Activated naive CD8-positive, alpha-beta T cell treated with anti-CD3 and anti-CD28 coated beads for 36 hours (primary cell): ENCODE data around the gene ANO1. TPM values are rescaled to one million over a fixed set of nuclear protein-coding genes. Genes with fewer than 3 reads are reported as not detected.

ENCODE experiments used
- DNase-seq: peaks from one replicate; pipeline ENCODE4 v3.0.0; 2021
- H3K27ac Mint-ChIP-seq: one replicate; pipeline ENCODE4 v1.8.0; 2022; ENCODE audit warnings: mild to moderate bottlenecking, moderate library complexity, mixed read lengths
- H3K27me3 Mint-ChIP-seq: one replicate; pipeline ENCODE4 v1.8.0; 2022; ENCODE audit warnings: mild to moderate bottlenecking, mixed read lengths
- H3K36me3 Mint-ChIP-seq: one replicate; pipeline ENCODE4 v1.8.0; 2021; ENCODE audit warnings: mild to moderate bottlenecking, mixed read lengths
- H3K4me1 Mint-ChIP-seq: one replicate; pipeline ENCODE4 v1.8.0; 2021; ENCODE audit warnings: mixed read lengths
- H3K4me3 Mint-ChIP-seq: one replicate; pipeline ENCODE4 v1.8.0; 2022; ENCODE audit warnings: mild to moderate bottlenecking, moderate library complexity, mixed read lengths
- H3K9me3 Mint-ChIP-seq: one replicate; pipeline ENCODE4 v1.8.0; 2022; ENCODE audit warnings: mixed read lengths
- total RNA-seq, 2 experiments: library from RNA; stranded (reverse); gene quantifications; one replicate each; pipeline ENCODE4 v1.2.3, GENCODE V29; 2021

Gene ANO1
- total RNA-seq, 2 experiments from 2014 or later, result not detected

- no peak for DNase-seq
- H3K27me3 Mint-ChIP-seq, result peaks cover 23% of the 10 kb centered on the region
- no peak overlapping the region for H3K4me3 Mint-ChIP-seq
- H3K36me3 Mint-ChIP-seq, result no peaks in the 10 kb centered on the region
- no peaks in the 10 kb centered on the region for H3K4me1 Mint-ChIP-seq
- H3K9me3 Mint-ChIP-seq, result no peaks in the 10 kb centered on the region
- H3K27ac Mint-ChIP-seq, result no peak overlapping the region
These were observed 13.3 kb upstream of the ANO1 start for GRCh38 chr11:70064726-70065317.

- no peak overlapping the region for H3K4me3 Mint-ChIP-seq
- DNase-seq, result no peak
- no peak overlapping the region for H3K27ac Mint-ChIP-seq
These were observed 12.6 kb upstream of the ANO1 start for GRCh38 chr11:70065318-70066135.

GRCh38 chr11:70066136-70066520 lies 12.0 kb upstream of the ANO1 start:
- Mint-ChIP-seq H3K4me1 (no peaks in the 10 kb centered on the region), H3K4me3 (no peak overlapping the region), H3K27ac (no peak overlapping the region), H3K27me3 (peaks cover 35% of the 10 kb centered on the region), H3K36me3 (no peaks in the 10 kb centered on the region), H3K9me3 (no peaks in the 10 kb centered on the region)
- no peak for DNase-seq

More at GRCh38 chr11:70065318-70066135, 12.6 kb upstream of the ANO1 start:
- Mint-ChIP-seq H3K4me1 (no peaks in the 10 kb centered on the region), H3K36me3 (no peaks in the 10 kb centered on the region), H3K9me3 (no peaks in the 10 kb centered on the region), H3K27me3 (peaks cover 29% of the 10 kb centered on the region)

- no peak overlapping the region for H3K27ac Mint-ChIP-seq
- peaks cover 39% of the 10 kb centered on the region for H3K27me3 Mint-ChIP-seq
- DNase-seq, result no peak
- no peak overlapping the region for H3K4me3 Mint-ChIP-seq
- H3K4me1 Mint-ChIP-seq, result no peaks in the 10 kb centered on the region
- H3K9me3 Mint-ChIP-seq, result no peaks in the 10 kb centered on the region
- H3K36me3 Mint-ChIP-seq, result no peaks in the 10 kb centered on the region
These were observed 11.5 kb upstream of the ANO1 start for GRCh38 chr11:70066628-70067027.

GRCh38 chr11:70067036-70067435 lies 11.1 kb upstream of the ANO1 start:
- Mint-ChIP-seq H3K4me3 (no peak overlapping the region), H3K4me1 (no peaks in the 10 kb centered on the region), H3K27ac (no peak overlapping the region), H3K9me3 (no peaks in the 10 kb centered on the region), H3K27me3 (peaks cover 43% of the 10 kb centered on the region), H3K36me3 (no peaks in the 10 kb centered on the region)
- DNase-seq, result no peak

GRCh38 chr11:70067591-70068341 lies 10.4 kb upstream of the ANO1 start:
- no peaks in the 10 kb centered on the region for H3K9me3 Mint-ChIP-seq
- H3K4me3 Mint-ChIP-seq, result no peak overlapping the region
- no peak overlapping the region for H3K27ac Mint-ChIP-seq
- H3K36me3 Mint-ChIP-seq, result no peaks in the 10 kb centered on the region
- H3K27me3 Mint-ChIP-seq, result peaks cover 49% of the 10 kb centered on the region
- H3K4me1 Mint-ChIP-seq, result no peaks in the 10 kb centered on the region
- DNase-seq, result no peak

- peaks cover 55% of the 10 kb centered on the region for H3K27me3 Mint-ChIP-seq
- no peak for DNase-seq
- no peak overlapping the region for H3K27ac Mint-ChIP-seq
- no peaks in the 10 kb centered on the region for H3K4me1 Mint-ChIP-seq
- H3K36me3 Mint-ChIP-seq, result no peaks in the 10 kb centered on the region
- H3K4me3 Mint-ChIP-seq, result no peak overlapping the region
- H3K9me3 Mint-ChIP-seq, result no peaks in the 10 kb centered on the region
These were observed 9.8 kb upstream of the ANO1 start for GRCh38 chr11:70068345-70068744.

- peaks cover 61% of the 10 kb centered on the region for H3K27me3 Mint-ChIP-seq
- no peak for DNase-seq
- no peaks in the 10 kb centered on the region for H3K9me3 Mint-ChIP-seq
- H3K27ac Mint-ChIP-seq, result no peak overlapping the region
- H3K4me3 Mint-ChIP-seq, result no peak overlapping the region
- H3K4me1 Mint-ChIP-seq, result peaks cover 3% of the 10 kb centered on the region
- no peaks in the 10 kb centered on the region for H3K36me3 Mint-ChIP-seq
These were observed 9.2 kb upstream of the ANO1 start for GRCh38 chr11:70068950-70069349.

- no peaks in the 10 kb centered on the region for H3K36me3 Mint-ChIP-seq
- no peak overlapping the region for H3K27ac Mint-ChIP-seq
- H3K9me3 Mint-ChIP-seq, result no peaks in the 10 kb centered on the region
- peaks cover 71% of the 10 kb centered on the region for H3K27me3 Mint-ChIP-seq
- no peak for DNase-seq
- peaks cover 4% of the 10 kb centered on the region for H3K4me1 Mint-ChIP-seq
- H3K4me3 Mint-ChIP-seq, result no peak overlapping the region
These were observed 7.4 kb upstream of the ANO1 start for GRCh38 chr11:70070706-70071105.

GRCh38 chr11:70071996-70072395 lies 6.1 kb upstream of the ANO1 start:
- Mint-ChIP-seq H3K27ac (no peak overlapping the region), H3K9me3 (no peaks in the 10 kb centered on the region), H3K4me3 (no peak overlapping the region), H3K36me3 (no peaks in the 10 kb centered on the region), H3K27me3 (peaks cover 76% of the 10 kb centered on the region), H3K4me1 (peaks cover 4% of the 10 kb centered on the region)
- no peak for DNase-seq

- no peaks in the 10 kb centered on the region for H3K36me3 Mint-ChIP-seq
- peaks cover 81% of the 10 kb centered on the region for H3K27me3 Mint-ChIP-seq
- DNase-seq, result no peak
- peaks cover 4% of the 10 kb centered on the region for H3K4me1 Mint-ChIP-seq
- no peak overlapping the region for H3K27ac Mint-ChIP-seq
- no peak overlapping the region for H3K4me3 Mint-ChIP-seq
- H3K9me3 Mint-ChIP-seq, result no peaks in the 10 kb centered on the region
These were observed 5.7 kb upstream of the ANO1 start for GRCh38 chr11:70072461-70072860.

GRCh38 chr11:70072861-70073755 lies 5.0 kb upstream of the ANO1 start:
- no peak for DNase-seq
- H3K4me3 Mint-ChIP-seq, result no peak overlapping the region

GRCh38 chr11:70073871-70074371 lies 4.2 kb upstream of the ANO1 start:
- Mint-ChIP-seq H3K4me1 (peaks cover 4% of the 10 kb centered on the region), H3K36me3 (no peaks in the 10 kb centered on the region), H3K4me3 (no peak overlapping the region), H3K27me3 (peaks cover 80% of the 10 kb centered on the region), H3K9me3 (no peaks in the 10 kb centered on the region), H3K27ac (no peak overlapping the region)
- DNase-seq, result peak; percentile 14

More at GRCh38 chr11:70072861-70073755, 5.0 kb upstream of the ANO1 start:
- Mint-ChIP-seq H3K27ac (no peak overlapping the region), H3K36me3 (no peaks in the 10 kb centered on the region), H3K9me3 (no peaks in the 10 kb centered on the region), H3K27me3 (peaks cover 87% of the 10 kb centered on the region), H3K4me1 (peaks cover 4% of the 10 kb centered on the region)

- H3K27me3 Mint-ChIP-seq, result peaks cover 84% of the 10 kb centered on the region
- DNase-seq, result no peak
- no peak overlapping the region for H3K27ac Mint-ChIP-seq
- H3K36me3 Mint-ChIP-seq, result no peaks in the 10 kb centered on the region
- H3K9me3 Mint-ChIP-seq, result no peaks in the 10 kb centered on the region
- no peak overlapping the region for H3K4me3 Mint-ChIP-seq
- H3K4me1 Mint-ChIP-seq, result peaks cover 4% of the 10 kb centered on the region
These were observed 3.4 kb upstream of the ANO1 start for GRCh38 chr11:70074746-70075145.
